Natural killer cell (primary cell): ENCODE measurements around the gene LRSAM1. TPM values are rescaled to one million over a fixed set of nuclear protein-coding genes. Genes with fewer than 3 reads are reported as not detected.

Experiments used
- ATAC-seq, 3 donors: fragments of 150-1000 bp in 2 of 3; fragments of 200-7000 bp in 1 of 3; cut with Tn5 transposase; 1 replicate in 1 of 3; 2 replicates in 2 of 3; pipeline ENCODE4 v1.10.0; 2021; ENCODE audit warnings: mild to moderate bottlenecking in 2 of 3, moderate library complexity in 2 of 3
- DNase-seq, 2 donors: peaks; one replicate each; pipeline versions ENCODE4 v3.0.0 to v3.0.0-alpha.2; 2013 to 2021; ENCODE audit warnings: mixed read lengths in 1 of 2
- H3K27ac ChIP-seq: one replicate; pipeline ENCODE4 v1.5.1; 2013; ENCODE audit warnings: mild to moderate bottlenecking, low read length
- H3K27me3 ChIP-seq: one replicate; pipeline ENCODE4 v1.6.1; 2013; ENCODE audit warnings: low read length; ENCODE audit not compliant: control insufficient read depth, insufficient read depth
- H3K36me3 ChIP-seq: one replicate; pipeline ENCODE4 v1.6.1; 2013; ENCODE audit warnings: low read length; ENCODE audit not compliant: control insufficient read depth, insufficient read depth
- H3K4me1 ChIP-seq: one replicate; pipeline ENCODE4 v1.6.1; 2013; ENCODE audit warnings: low read length; ENCODE audit not compliant: control insufficient read depth, insufficient read depth
- H3K4me3 ChIP-seq: one replicate; pipeline ENCODE4 v1.5.1; 2013; ENCODE audit warnings: low read length
- H3K9me3 ChIP-seq: one replicate; pipeline ENCODE4 v1.6.1; 2013; ENCODE audit warnings: low read length; ENCODE audit not compliant: control insufficient read depth, insufficient read depth
- H3K27ac Mint-ChIP-seq, 2 donors: one replicate each; pipeline ENCODE4 v1.8.0; 2022; ENCODE audit warnings: mild to moderate bottlenecking in 2 of 2, mixed read lengths in 2 of 2, moderate library complexity in 1 of 2
- H3K27me3 Mint-ChIP-seq, 2 donors: one replicate each; pipeline ENCODE4 v1.8.0; 2022; ENCODE audit warnings: low read depth in 2 of 2, mixed read lengths in 2 of 2
- H3K36me3 Mint-ChIP-seq: one replicate; pipeline ENCODE4 v1.8.0; 2022; ENCODE audit warnings: mixed read lengths
- H3K4me1 Mint-ChIP-seq, 2 donors: one replicate each; pipeline ENCODE4 v1.8.0; 2022; ENCODE audit warnings: mixed read lengths in 2 of 2
- H3K4me3 Mint-ChIP-seq: one replicate; pipeline ENCODE4 v1.8.0; 2022; ENCODE audit warnings: mild to moderate bottlenecking, moderate library complexity, mixed read lengths
- H3K9me3 Mint-ChIP-seq, 2 donors: one replicate each; pipeline ENCODE4 v1.8.0; 2022; ENCODE audit warnings: mixed read lengths in 2 of 2
- CTCF ChIP-seq: fragments of 200-600 bp; IDR thresholded peaks from one replicate; pipeline ENCODE4 v1.8.0; 2022; ENCODE audit warnings: antibody characterized with exemption
- WGBS: methylation state at CpG from one replicate; pipeline ENCODE4 v1.1.7; 2013; ENCODE audit warnings: missing lambda C conversion rate; ENCODE audit not compliant: insufficient coverage; 5-methylcytosine and 5-hydroxymethylcytosine counted together
- intact Hi-C: fragments of 100-400 bp; cut with micrococcal nuclease; formaldehyde crosslinking; loops from one replicate; pipeline ENCODE4 v1.14.2; 2022
- total RNA-seq, 4 donors: library from RNA; stranded (reverse); fragments of 120-200 nt in 1 of 4; gene quantifications; one replicate each; pipeline versions ENCODE4 v1.2.3 to v1.2.4, GENCODE V29; 2013 to 2022

LRSAM1 gene
- total RNA-seq, 3 donors from 2014 or later (not counting 1 experiment from before 2014, with no cell fraction given): 17.4 to 24.6 (median 20.7) TPM

- no peak overlapping the region for H3K27ac Mint-ChIP-seq
- H3K36me3 Mint-ChIP-seq: no peaks in the 10 kb centered on the region
- no peaks in the 10 kb centered on the region for H3K9me3 Mint-ChIP-seq
- no CpG with 5 or more reads among the region's 7 CpGs for WGBS
- Histone ChIP-seq H3K9me3 (no peaks in the 10 kb centered on the region), H3K36me3 (no peaks in the 10 kb centered on the region), H3K27ac (no peak overlapping the region), H3K4me3 (no peak overlapping the region), H3K4me1 (peaks cover 37% of the 10 kb centered on the region), H3K27me3 (no peaks in the 10 kb centered on the region)
- no peaks in the 10 kb centered on the region for H3K27me3 Mint-ChIP-seq
- DNase-seq (no peak), ATAC-seq (no peak)
- no peak for TF ChIP-seq CTCF
- intact Hi-C loops: loop anchor here (10.0 kb wide), 1 partner anchor 136 kb away; no protein-coding TSS in a partner anchor
- H3K4me3 Mint-ChIP-seq: no peak overlapping the region
- H3K4me1 Mint-ChIP-seq: peaks cover 34 to 46% of the 10 kb centered on the region in 2 donors
These were observed 30.3 kb upstream of the LRSAM1 start for GRCh38 chr9:127421057-127421456.

- no peak overlapping the region for H3K27ac ChIP-seq
- Mint-ChIP-seq H3K9me3 (no peaks in the 10 kb centered on the region), H3K27me3 (no peaks in the 10 kb centered on the region), H3K4me3 (peak overlapping the region; percentile 99), H3K4me1 (peaks cover 41 to 54% of the 10 kb centered on the region in 2 donors), H3K27ac (no peak overlapping the region), H3K36me3 (no peaks in the 10 kb centered on the region)
- WGBS: no CpG with 5 or more reads among the region's 10 CpGs
- H3K27me3 ChIP-seq: no peaks in the 10 kb centered on the region
- no peak for TF ChIP-seq CTCF
- intact Hi-C loops: loop anchor here (10.0 kb wide), 1 partner anchor 137 kb away; no protein-coding TSS in a partner anchor
- H3K4me1 ChIP-seq: peaks cover 37% of the 10 kb centered on the region
- DNase-seq: no peak
- no peak for ATAC-seq
- no peaks in the 10 kb centered on the region for H3K36me3 ChIP-seq
- no peak overlapping the region for H3K4me3 ChIP-seq
- no peaks in the 10 kb centered on the region for H3K9me3 ChIP-seq
These were observed 29.1 kb upstream of the LRSAM1 start for GRCh38 chr9:127422133-127422782.

- H3K27ac ChIP-seq: no peak overlapping the region
- H3K4me1 ChIP-seq: peaks cover 37% of the 10 kb centered on the region
- Mint-ChIP-seq H3K27ac (peak overlapping the region; percentile 95 to 99), H3K4me3 (peak overlapping the region; percentile 99), H3K36me3 (no peaks in the 10 kb centered on the region), H3K4me1 (peaks cover 41 to 55% of the 10 kb centered on the region in 2 donors), H3K27me3 (no peaks in the 10 kb centered on the region), H3K9me3 (no peaks in the 10 kb centered on the region)
- no CpG with 5 or more reads among the region's 6 CpGs for WGBS
- intact Hi-C loops: loop anchor here (10.0 kb wide), 1 partner anchor 138 kb away; no protein-coding TSS in a partner anchor
- no peaks in the 10 kb centered on the region for H3K36me3 ChIP-seq
- no peaks in the 10 kb centered on the region for H3K27me3 ChIP-seq
- H3K4me3 ChIP-seq: no peak overlapping the region
- no peak for ATAC-seq
- H3K9me3 ChIP-seq: no peaks in the 10 kb centered on the region
- DNase-seq: no peak
- no peak for TF ChIP-seq CTCF
These were observed 28.5 kb upstream of the LRSAM1 start for GRCh38 chr9:127422787-127423186.
